ENCODE measurements around the gene EPB41L4A.
A peak's percentile ranks its signal among the peaks of the same experiment; 100 is the strongest.
"Not testable (repeated sequence)": the region's sequence is repeated elsewhere in the genome, so short reads cannot be mapped to it uniquely, and the experiment has no call there.

The EPB41L4A gene

DNA sequence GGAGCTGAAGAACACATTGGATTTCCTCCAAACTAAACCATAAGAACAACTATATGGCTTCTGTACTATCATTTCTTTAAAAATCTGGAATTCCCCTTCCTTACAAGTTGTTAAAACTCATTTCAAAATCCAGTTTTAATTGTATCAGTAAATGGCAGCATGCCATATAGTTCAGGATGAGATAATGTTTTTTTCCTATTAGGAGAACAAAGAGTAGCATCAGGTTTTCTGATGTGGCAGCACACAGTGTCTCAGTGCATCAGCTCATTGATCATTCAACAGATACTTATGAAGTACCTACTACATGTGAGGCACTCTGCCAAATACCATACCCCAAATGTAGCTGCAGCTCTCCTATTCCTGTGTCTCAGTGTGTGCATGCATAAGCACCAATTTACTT, 161.1 kb downstream of the EPB41L4A start:
- DNase-seq: no peak

DNA sequence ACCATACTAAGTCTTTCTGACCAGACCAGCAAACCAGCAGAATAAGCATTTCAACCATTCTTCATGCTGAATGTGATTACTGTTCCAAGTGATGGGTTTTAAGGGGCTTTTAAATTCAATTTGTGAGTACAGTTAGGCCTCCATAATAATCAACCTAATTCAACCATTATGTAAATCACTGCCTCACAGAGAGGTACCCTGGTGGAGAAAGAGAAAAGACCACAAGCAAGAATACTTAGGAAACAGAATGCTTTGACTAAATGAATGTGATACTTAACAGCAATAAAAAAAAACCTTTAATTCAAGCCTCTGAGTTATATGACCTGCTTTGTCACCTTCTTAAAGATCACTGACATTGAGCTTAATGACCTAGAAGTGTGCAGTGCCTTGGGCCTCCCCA, 162.1 kb downstream of the EPB41L4A start:
- no peak for DNase-seq

DNA sequence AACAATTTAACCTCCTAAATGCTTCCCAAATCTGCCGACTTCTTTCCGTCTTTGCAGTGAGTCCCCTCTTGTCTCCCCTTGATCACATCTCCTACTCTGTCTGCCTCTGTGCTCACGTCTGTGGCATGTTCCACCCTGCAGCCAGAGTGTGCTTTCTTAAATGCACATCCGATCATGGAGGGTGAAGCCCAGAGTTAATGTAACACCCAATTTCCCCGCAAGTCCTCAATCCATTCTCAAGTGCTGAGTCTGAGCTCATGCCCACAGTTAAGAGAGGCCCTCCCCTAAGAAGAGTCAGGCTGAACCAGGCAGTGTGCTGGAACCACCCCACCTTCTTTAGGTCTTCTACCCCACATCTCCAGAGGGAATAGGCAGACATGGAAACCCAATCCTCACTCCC, 164.8 kb downstream of the EPB41L4A start:
- no peak for DNase-seq

DNA sequence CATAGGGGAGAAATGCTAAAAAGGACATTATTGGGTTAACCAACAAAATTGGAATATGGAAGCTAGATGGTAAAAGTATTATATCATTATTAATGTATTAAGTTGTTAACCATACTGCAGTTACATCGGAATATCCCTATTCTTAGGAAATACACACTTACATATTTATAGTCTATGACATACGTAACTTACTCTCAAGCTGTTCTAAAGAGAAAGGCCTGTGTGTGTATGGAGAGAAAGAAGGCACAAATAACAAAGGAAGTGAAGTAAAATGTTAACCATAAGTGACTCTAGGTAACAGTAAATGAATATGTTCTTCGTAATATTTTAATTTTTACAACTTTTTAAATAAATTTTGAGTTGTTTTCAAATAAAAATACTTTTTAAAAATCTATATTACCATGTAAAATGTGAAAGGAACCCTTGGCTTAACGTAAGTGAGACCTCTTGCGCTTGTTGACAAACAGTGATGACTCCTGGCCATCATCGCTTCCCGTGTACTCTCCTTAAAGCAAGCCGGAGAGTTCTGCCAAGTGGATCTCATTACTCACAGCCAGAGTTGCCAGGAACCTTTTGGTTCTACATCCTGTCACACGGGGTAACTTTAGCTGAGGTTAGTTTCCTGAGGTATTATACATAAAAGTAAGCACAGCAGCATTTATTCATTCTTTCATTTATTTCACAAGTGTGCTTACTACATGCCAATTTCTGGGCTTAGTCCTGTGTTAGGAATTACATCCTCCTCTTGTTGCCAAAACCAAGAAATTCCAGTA, 165.4 kb downstream of the EPB41L4A start:
- peak in 3 of 51 donors; percentile 2 to 17 (median 4) for DNase-seq

DNA sequence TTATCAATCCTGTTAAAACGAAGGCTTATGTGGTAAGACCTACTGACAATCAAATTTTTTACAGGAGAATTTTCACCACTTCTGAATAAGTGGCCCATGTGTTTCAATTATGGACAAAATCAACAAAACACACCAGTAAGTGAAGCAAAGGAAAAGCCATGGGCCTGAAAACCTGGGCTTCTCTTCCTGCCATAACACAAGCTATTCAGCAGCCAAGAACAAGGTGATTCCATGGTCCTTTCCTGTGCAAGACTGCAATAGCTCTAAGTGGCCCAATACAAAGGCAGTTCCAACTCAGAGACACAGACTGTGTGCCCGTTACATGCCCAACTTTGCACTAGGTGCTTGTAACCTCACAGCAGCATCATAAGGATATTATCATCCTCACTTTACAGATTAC, 168.5 kb downstream of the EPB41L4A start:
- DNase-seq: no peak

DNA sequence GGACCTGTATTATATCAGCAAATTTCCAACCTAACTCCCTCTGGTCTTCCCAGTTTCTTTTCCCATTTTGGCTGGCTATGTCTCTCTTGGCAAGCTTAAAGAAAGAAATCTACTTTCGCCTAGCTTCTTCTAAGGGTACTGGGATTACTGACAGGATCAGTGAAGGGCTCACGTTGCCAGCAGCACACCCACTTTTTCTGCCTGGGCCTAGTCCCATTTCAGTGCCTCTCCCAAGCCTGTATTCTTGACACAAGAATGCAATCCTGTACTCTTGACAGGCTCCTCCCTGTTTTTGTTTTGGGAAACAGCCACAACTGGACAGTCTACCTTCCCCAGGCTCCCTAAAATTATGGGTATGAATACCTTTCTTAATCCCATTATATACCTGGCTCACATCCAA, 170.5 kb downstream of the EPB41L4A start:
- no peak for DNase-seq

DNA sequence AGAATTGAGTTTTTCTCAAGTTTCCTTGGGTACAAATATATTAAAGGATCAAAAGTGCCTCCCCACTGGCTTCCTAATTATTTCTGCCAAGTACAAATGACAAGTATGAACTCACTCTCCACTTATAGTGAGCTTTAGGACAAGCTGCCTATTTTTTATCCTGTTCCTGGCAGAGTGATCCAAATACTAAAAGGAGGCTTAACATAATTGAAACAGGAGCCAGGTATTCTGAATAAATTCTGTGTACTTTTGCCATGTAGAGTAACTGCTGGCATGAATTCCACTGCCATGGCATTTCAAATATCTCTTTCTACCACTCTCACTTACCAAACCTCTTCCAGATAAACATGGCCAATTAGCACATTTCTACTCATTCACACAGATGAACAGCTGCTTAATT, 171.1 kb downstream of the EPB41L4A start:
- no peak for DNase-seq

DNA sequence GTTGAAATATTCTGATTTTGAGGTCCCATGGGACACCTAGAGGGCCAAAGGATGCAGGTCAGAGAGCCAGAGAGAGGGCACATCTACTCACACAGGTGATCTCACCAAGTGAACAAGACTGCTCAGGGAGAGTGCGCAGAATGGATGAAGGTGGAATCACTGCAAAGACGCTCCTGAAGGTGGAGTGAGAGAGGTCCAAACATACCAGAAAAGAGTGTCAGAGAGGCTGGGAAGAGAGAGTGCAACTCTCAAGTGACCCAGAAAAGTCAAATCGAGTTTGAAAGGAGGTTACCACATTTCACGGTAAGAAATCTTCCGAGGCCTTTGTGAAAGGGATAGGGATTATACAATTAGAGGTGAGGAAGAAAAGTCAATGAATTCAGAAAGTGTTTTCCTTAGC, 173.4 kb downstream of the EPB41L4A start:
- DNase-seq: no peak

DNA sequence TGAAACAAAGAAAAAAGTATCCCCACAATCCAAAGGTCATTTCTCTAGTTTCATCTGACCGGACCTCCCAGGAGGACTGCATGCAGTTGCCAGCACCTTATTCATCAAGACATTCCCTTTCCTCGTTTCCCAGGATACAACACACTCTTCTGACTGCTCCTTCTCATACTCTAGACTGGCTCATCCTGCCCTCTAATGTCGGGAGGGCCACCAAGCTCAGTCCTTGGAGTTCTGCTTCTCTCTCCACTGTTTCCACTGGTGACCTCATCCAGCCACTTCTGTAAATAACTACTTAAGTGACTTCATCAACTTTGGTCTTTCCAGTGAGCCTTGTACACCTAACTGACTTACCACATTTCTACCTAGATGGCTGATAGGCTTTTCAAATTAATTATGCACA, 179.1 kb downstream of the EPB41L4A start:
- peak in 4 of 51 donors; percentile 3 to 28 (median 6) for DNase-seq

DNA sequence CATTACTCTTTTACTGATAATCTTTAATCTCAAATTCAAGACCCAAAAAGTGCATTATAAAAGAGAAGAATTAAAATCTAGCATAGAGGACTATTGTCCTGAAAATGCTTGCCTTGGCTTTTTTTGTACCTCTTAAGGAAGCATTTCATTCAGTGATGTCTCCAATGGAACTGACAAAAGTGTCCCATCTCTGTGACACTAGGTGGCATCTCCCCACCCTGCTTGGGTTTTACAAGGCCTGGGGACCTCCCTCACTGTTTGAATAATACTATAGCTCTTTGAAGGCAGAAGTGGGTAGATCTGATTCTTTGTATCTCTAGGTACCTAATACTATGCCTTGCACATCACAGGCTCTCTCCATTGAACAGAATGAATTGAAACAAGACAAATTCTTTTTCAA, 180.6 kb downstream of the EPB41L4A start:
- peak in 2 of 51 donors; percentile 1 for DNase-seq

DNA sequence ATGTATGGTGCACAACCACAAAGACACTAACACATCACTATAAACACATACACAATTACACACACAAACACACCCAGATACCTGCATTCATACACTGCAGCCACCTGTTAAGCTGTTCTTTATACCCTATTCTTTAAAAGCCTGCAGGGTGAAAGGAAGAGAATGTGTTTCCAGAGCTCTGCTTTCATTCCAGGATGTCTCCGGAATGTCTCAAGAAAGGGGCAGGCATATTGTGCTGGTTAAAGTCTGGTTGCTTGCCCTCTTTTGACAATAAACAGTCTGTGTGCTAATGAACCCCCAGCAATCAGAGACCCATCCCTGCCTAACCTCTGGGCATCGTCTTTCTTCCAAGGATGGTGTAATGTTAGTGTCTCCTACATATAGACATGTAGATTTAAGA, 181.6 kb downstream of the EPB41L4A start:
- no peak for DNase-seq

DNA sequence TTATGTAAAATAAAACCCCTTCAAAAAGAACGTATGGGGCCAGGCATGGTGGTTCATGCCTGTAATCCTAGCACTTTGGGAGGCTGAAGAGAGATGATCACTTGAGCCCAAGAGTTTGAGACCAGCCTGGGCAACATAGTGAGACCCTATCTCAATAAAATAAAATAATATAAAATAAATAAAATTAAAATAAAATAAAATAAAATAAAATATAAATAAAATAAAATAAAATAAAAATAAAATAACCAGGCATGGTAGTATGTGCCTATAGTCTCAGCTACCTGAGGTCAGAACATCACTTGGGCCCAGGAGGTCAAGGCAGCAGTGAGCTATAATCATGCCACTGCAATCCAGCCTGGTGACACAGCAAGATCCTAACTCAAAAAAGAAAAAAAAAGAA, 185.1 kb downstream of the EPB41L4A start:
- no peak for DNase-seq

DNA sequence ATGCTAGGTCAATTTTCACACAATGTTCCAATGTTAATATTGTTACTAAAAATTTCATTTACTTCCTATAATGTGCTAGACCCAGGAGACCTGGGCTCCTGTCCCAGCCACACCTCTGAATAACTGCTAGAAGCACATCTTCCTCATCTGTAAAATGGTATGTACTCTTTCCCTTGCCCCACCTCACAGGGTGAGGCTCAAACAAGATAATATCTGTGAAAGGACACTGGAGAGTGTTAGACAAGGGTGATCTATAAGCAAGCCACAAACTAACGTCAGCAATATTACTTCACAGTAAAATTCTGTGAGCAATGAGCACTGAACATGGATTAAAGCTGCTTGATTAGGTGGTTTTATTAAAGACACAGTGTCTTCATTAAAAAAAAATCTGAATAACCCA, 186.4 kb downstream of the EPB41L4A start:
- no peak for DNase-seq

DNA sequence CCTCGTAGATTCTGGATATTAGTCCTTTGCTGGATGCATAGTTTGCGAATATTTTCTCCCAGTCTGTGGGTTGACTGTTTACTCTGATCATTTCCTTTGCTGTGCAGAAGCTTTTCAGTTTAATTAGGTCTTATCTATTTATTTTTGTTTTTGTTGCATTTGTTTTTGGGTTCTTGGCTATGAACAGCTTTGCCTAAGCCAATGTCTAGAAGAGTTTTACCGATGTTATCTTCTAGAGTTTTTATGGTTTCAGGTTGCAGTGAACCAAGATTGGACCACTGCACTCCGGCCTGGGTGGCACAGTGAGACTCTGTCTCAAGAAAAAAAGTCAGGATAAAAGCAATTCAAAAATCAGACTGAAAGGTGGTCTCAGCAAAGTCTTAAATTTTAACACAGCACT, 188.5 kb downstream of the EPB41L4A start:
- DNase-seq: no peak

DNA sequence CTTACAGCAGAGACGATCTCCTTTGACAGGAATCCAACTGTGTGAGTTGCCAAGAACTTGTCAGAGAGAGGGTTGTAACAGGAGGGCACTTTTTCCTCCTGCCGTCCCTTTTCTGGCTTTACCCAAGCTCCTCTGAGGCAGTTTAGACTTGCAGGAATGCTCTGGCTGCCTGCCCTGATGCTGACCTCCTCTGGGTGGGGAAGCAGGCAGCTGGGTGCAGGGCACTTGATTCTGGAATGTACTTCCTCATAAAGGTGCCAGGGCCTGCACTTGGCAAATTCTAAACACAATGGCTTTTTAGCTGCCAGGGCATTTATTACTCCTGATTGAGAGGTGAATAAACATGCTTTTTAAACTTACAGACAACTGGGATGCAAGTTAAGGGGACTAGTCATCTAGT, 190.4 kb downstream of the EPB41L4A start:
- peak in 10 of 51 donors; percentile 2 to 49 (median 16) for DNase-seq

DNA sequence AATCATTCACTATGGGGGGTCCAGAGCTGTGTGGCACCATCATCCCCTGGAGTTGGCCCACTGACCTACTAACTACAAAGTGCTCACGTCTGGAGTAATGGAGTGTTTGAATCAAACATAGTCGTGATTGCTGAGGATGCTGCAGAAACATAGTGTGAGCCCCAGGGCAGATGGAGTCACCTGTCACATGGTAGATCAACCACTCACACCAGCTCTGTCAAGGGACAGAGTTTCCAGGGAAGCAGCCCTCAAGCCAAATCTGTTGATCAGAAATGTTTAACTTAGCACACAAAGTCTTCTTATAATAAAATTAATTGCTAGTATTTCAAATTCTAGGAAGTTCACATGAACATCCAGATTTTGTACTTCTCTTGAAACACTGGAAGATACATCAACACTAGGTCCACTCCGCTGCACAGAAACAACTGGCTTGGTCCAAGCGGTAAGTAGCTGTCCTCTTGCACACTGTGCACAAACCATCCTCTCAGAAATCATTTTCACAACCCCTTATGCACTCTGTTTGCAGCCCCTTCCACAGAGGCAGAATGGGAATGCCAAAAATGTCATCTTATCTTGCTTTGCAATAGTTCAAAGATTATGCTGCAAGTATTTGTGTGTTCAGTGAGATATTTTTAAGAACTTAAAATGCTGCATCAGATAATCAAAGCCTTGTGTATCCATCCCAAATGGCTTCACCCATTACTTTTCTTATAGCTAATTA, 191.0 kb downstream of the EPB41L4A start:
- DNase-seq: no peak

DNA sequence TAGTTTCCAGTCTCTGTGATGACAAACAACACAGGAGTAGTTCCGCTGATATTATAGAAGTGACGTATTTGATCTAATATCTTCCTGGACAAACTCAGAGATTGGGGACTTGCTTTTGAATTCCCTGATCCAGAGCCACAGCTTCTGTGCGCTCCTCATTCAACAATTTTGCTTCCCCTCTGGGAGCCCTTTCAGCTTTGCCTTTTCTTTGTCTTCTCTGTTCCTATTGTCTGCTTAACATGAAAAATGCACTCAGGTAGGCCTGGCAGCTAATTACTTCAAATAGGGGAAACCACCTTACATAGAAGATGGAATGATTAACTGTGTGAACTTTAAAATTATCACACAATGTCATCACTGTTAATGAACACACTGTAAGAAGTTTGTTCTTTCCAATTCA, 192.9 kb downstream of the EPB41L4A start:
- DNase-seq: no peak

DNA sequence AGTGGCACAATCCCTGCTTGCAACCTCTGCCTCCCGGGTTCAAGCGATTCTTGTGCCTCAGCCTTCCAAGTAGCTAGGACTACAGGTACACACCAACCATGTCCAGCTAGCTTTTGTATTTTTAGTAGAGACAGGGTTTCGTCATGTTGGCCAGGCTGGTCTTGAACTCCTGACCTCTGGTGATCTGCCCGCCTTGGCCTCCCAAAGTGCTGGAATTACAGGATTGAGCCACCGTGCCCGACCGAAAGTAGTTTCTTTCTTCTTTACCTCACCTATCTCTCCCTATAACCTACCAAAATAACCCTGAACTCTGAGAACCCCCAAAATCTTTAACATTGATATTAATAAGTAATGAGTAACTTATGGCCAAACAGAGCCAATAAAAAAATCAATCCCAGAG, 196.1 kb downstream of the EPB41L4A start:
- not testable (repeated sequence) for DNase-seq

DNA sequence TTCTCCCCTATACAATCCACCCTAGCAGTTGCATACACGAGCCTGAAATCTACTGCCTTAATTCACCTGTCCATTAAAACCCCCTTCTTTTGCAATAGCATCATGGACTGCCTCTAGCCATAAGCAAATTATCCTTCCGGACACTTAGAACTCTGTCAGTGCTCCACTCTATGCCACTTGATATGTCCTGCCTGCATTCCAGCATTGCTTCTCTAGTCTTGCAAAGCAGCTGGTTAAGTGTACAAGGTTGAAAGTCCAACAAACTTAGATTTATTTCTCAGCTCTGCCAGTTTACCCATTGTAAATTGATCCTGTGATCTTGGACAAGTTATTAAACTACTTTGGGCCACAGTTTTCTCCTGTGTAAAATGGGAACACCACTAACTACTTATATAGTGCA, 197.9 kb downstream of the EPB41L4A start:
- no peak for DNase-seq

DNA sequence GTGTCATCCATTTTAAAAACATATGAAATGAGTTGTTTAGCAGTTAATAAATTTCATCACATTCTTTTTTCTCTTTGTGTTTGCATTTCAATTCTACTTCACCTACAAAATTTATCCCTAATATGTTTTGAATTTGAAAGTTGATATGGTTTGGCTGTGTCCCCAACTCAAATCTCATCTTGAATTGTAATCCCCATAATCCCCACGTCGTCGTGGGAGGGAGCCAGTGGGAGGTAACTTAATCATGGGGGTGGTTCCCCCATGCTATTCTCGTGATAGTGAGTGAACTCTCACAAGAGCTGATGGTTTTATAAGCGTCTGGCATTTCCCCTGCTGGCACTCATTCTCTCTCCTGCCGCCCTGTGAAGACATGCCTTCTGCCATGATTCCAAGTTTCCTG, 200.1 kb downstream of the EPB41L4A start:
- DNase-seq: no peak

DNA sequence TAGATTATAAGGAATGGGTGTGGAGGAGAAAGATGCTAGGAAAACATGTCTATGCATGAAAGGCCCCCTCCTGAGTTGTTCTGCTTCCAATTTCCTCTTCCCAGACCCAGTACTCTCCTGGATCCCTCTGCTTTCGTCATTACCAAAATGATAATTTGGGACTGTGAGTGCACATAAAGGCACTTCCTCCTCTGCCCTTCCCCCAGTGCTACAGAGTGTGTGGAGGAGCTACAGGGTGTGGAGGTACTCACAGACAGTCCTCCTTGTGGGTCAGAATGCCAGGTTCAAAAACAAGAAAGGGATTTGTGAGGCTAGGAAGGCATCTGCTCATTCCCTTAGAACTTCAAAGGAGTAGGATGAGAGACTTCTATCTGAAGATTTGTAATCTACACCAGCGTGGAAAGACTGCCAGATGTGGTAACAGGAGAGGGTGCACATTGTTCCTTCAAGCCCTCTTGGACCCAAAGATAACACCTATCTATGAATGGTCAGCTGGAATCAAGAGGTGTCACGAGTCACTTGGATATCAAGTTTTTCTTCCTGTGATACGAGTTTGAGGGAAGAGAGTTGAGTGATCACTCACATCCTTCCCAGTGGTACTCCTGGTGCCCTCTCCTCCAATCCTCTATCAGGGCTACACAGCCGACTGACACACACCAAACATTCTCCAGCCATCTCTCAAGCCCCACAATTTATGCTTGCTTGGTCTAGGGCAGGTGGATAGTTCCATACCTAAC, 201.1 kb downstream of the EPB41L4A start:
- DNase-seq: no peak

DNA sequence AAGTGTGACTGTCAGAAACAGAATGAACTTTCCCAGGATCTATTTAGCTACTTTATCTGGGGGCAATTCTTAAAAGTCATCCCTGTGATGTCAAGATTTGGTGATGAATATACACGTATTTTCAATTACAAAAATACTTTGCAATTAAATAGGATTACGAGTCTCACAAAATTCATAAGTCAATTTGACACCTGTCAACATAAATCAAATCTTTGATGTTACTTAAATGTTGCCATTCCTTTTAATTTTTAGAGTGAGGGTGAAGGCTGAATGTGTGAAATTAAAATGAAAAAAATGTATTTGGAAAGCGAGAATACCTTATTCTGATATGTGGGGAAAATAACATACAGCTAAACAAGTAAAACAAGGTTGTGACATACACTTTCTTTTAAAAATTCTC, 202.9 kb downstream of the EPB41L4A start:
- DNase-seq: no peak

Data from hypothalamus (tissue), 51 donors.